ENCODE data around the gene COX5B. TPM values are rescaled to one million over a fixed set of nuclear protein-coding genes. Genes with fewer than 3 reads are reported as not detected.
"Not testable (repeated sequence)": the region's sequence is repeated elsewhere in the genome, so short reads cannot be mapped to it uniquely, and the experiment has no call there.

The COX5B gene
- total RNA-seq, 4 donors from 2014 or later = 260 to 595 (median 427) TPM

GRCh38 chr2:97669448-97669847, 23.6 kb downstream of the COX5B start, which contains the start of gene C2orf92:
TSS of gene C2orf92 (plus strand) at chr2:97669713. CDS start at chr2:97669789, 76 bp downstream.
- no peak within 1 kb of the TSS for H3K4me3 ChIP-seq
- no peaks in the 10 kb centered on the region for H3K36me3 ChIP-seq
- H3K27me3 ChIP-seq = no peaks in the 10 kb centered on the region
- 84% methylated on average over 6 of the region's 6 CpGs for WGBS
- peaks cover 5% of the 10 kb centered on the region for H3K4me1 ChIP-seq
- H3K9me3 ChIP-seq = no peaks in the 10 kb centered on the region
- TF ChIP-seq EP300 (IDR thresholded peaks at IDR 0.05) (no peak), POLR2AphosphoS5 (IDR thresholded peaks at IDR 0.05) (no peak), CTCF (IDR thresholded peaks at IDR 0.05) (no peak), POLR2A (IDR thresholded peaks at IDR 0.05) (no peak)
- no peak within 1 kb of the TSS for H3K27ac ChIP-seq
- no peak for DNase-seq (ENCODE audit: low spot score in 2 of 2)

- TF ChIP-seq POLR2AphosphoS5 (IDR thresholded peaks at IDR 0.05) (no peak), EP300 (IDR thresholded peaks at IDR 0.05) (no peak), CTCF (IDR thresholded peaks at IDR 0.05) (no peak), POLR2A (IDR thresholded peaks at IDR 0.05) (no peak)
- Histone ChIP-seq H3K9me3 (no peaks in the 10 kb centered on the region), H3K27ac (no peak overlapping the region), H3K4me1 (no peaks in the 10 kb centered on the region), H3K27me3 (no peaks in the 10 kb centered on the region), H3K36me3 (no peaks in the 10 kb centered on the region), H3K4me3 (no peak overlapping the region)
- WGBS = 98% methylated on average over 1 of the region's 1 CpG
- DNase-seq (ENCODE audit: low spot score in 2 of 2) = no peak
Measured at GRCh38 chr2:97670471-97670870, 24.6 kb downstream of the COX5B start.

GRCh38 chr2:97671526-97671925, 25.7 kb downstream of the COX5B start:
- no peak for TF ChIP-seq POLR2AphosphoS5 (IDR thresholded peaks at IDR 0.05)
- no peak for TF ChIP-seq CTCF (IDR thresholded peaks at IDR 0.05)
- no peak for TF ChIP-seq POLR2A (IDR thresholded peaks at IDR 0.05)
- no peak for TF ChIP-seq EP300 (IDR thresholded peaks at IDR 0.05)
- Histone ChIP-seq H3K27ac (no peak overlapping the region), H3K27me3 (no peaks in the 10 kb centered on the region), H3K4me3 (no peak overlapping the region), H3K4me1 (no peaks in the 10 kb centered on the region), H3K36me3 (no peaks in the 10 kb centered on the region), H3K9me3 (no peaks in the 10 kb centered on the region)
- WGBS = 100% methylated on average over 3 of the region's 7 CpGs
- no peak for DNase-seq (ENCODE audit: low spot score in 2 of 2)

- H3K27ac ChIP-seq; H3K9me3 ChIP-seq; H3K4me1 ChIP-seq; DNase-seq (ENCODE audit: low spot score in 2 of 2); H3K4me3 ChIP-seq; H3K27me3 ChIP-seq; H3K36me3 ChIP-seq: not testable (repeated sequence)
- 96% methylated on average over 4 of the region's 6 CpGs for WGBS
Measured at GRCh38 chr2:97672606-97673140, 26.8 kb downstream of the COX5B start.

- 78% methylated on average over 9 of the region's 9 CpGs for WGBS
- no peak for DNase-seq (ENCODE audit: low spot score in 2 of 2)
- no peaks in the 10 kb centered on the region for H3K36me3 ChIP-seq
- no peak overlapping the region for H3K4me3 ChIP-seq
- no peaks in the 10 kb centered on the region for H3K9me3 ChIP-seq
- TF ChIP-seq EP300 (IDR thresholded peaks at IDR 0.05) = no peak
- TF ChIP-seq POLR2A (IDR thresholded peaks at IDR 0.05) = no peak
- no peak for TF ChIP-seq CTCF (IDR thresholded peaks at IDR 0.05)
- TF ChIP-seq POLR2AphosphoS5 (IDR thresholded peaks at IDR 0.05) = no peak
- H3K4me1 ChIP-seq = no peaks in the 10 kb centered on the region
- H3K27ac ChIP-seq = no peak overlapping the region
- no peaks in the 10 kb centered on the region for H3K27me3 ChIP-seq
Measured at GRCh38 chr2:97673182-97673914, 27.5 kb downstream of the COX5B start.
